A673 (cell line): ENCODE results near the gene PIGL. TPM values are rescaled to one million over a fixed set of nuclear protein-coding genes. Genes with fewer than 3 reads are reported as not detected.

Source experiments
- BruUV-seq: library from RNA; stranded (reverse); fragments of 400-500 nt; replicated peaks from 2 replicates; lab custom pipeline; 2021; lab: Mats Ljungman, UMichigan
- CTCF ChIA-PET: fragments of 300-600 bp; sonication (Branson Sonifier 250); formaldehyde crosslinking; loops from one replicate; lab custom pipeline; 2022; ENCODE audit warnings: antibody characterized with exemption; lab: Charles Lee
- POLR2A ChIA-PET: fragments of 300-600 bp; sonication (Branson Sonifier 250); formaldehyde crosslinking; loops from one replicate; lab custom pipeline; 2022; ENCODE audit warnings: antibody characterized with exemption; ENCODE audit not compliant: low non-redundant PET; lab: Charles Lee
- DNase-seq: peaks from one replicate; pipeline ENCODE4 v3.0.0-alpha.2; 2015; ENCODE audit warnings: low spot score
- H3K27ac ChIP-seq: fragments of 200-600 bp; sonication (generic); 2 replicates; pipeline ENCODE4 v1.5.1; 2016; ENCODE audit warnings: mixed run types, low read depth, mild to moderate bottlenecking, mixed read lengths, antibody characterized with exemption, low read length; ENCODE audit not compliant: poor library complexity, severe bottlenecking
- H3K27me3 ChIP-seq: fragments of 200-600 bp; sonication (generic); replicated peaks from 2 replicates; pipeline ENCODE4 v1.6.1; 2017; ENCODE audit warnings: mixed run types, low read depth, mild to moderate bottlenecking, mixed read lengths, antibody characterized with exemption, low read length; ENCODE audit not compliant: insufficient read depth, poor library complexity
- H3K36me3 ChIP-seq: fragments of 200-600 bp; sonication (generic); 2 replicates; pipeline ENCODE4 v1.6.1; 2016; ENCODE audit warnings: mixed run types, mild to moderate bottlenecking, mixed read lengths, antibody characterized with exemption, low read length; ENCODE audit not compliant: insufficient read depth, poor library complexity, severe bottlenecking
- H3K4me1 ChIP-seq: fragments of 200-600 bp; sonication (generic); 2 replicates; pipeline ENCODE4 v1.6.1; 2017; ENCODE audit warnings: mixed run types, mild to moderate bottlenecking, mixed read lengths, antibody characterized with exemption, low read length; ENCODE audit not compliant: insufficient read depth, poor library complexity, severe bottlenecking
- H3K4me3 ChIP-seq: fragments of 200-600 bp; sonication (generic); 2 replicates; pipeline ENCODE4 v1.5.1; 2016; ENCODE audit warnings: low read depth, mixed run types, mild to moderate bottlenecking, mixed read lengths, low read length; ENCODE audit not compliant: poor library complexity, severe bottlenecking
- H3K9me3 ChIP-seq: fragments of 200-600 bp; sonication (generic); 2 replicates; pipeline ENCODE4 v1.6.1; 2016; ENCODE audit warnings: mixed run types, low read depth, mild to moderate bottlenecking, mixed read lengths, antibody characterized with exemption, low read length; ENCODE audit not compliant: poor library complexity, severe bottlenecking
- EZH2 ChIP-seq: fragments of 200-600 bp; sonication (generic); IDR thresholded peaks from 2 replicates; pipeline ENCODE4 v1.6.1; 2017; ENCODE audit warnings: borderline replicate concordance, low read depth, mild to moderate bottlenecking, mixed read lengths, antibody characterized with exemption, low read length; ENCODE audit not compliant: poor library complexity, severe bottlenecking
- intact Hi-C: fragments of 100-400 bp; cut with micrococcal nuclease; formaldehyde crosslinking; loops from one replicate; pipeline ENCODE4 v1.10.0; 2022; ENCODE audit not compliant: unreplicated experiment
- total RNA-seq: library from RNA; stranded (reverse); gene quantifications from 2 replicates; pipeline ENCODE4 v1.2.3, GENCODE V29; 2021
- TF ChIP-seq, protein P1 (sequence below): fragments of 300-800, 200-600 bp; sonication (generic); conservative IDR thresholded peaks from 2 replicates; pipeline ENCODE4 v1.5.1; 2017; ENCODE audit warnings: low read depth, mild to moderate bottlenecking, antibody characterized with exemption, low read length, moderate library complexity, mixed read lengths

PIGL gene
- total RNA-seq, 1 experiment from 2014 or later: 31.7 TPM

DNA sequence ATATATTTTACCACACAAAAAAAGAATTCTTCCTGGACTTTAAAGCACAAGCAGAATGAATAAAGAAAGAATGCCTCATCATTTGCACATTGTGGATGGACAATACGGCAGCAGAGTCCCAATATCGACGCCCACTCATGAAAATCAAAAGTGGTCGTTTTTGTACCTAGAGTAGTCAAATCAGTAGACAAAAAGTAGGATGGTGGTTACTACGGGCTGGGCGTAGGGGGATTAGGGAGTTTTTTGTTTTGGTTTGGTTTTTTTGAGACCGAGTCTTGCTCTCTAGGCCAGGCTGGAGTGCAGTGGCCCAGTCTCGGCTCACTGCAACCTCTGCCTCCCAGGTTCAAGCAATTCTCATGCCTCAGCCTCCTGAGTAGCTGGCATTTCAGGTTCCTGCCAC, 144.9 kb downstream of the PIGL start:
- Histone ChIP-seq H3K27me3 (no peaks in the 10 kb centered on the region), H3K9me3 (no peaks in the 10 kb centered on the region), H3K4me3 (no peak overlapping the region), H3K36me3 (no peaks in the 10 kb centered on the region), H3K27ac (no peak overlapping the region), H3K4me1 (no peaks in the 10 kb centered on the region)
- intact Hi-C loops: no loop called here
- ChIA-PET CTCF (no interaction called here), POLR2A (no interaction called here)
- BruUV-seq: no TSS peak
- no peak for DNase-seq
- TF ChIP-seq, protein P1, sequence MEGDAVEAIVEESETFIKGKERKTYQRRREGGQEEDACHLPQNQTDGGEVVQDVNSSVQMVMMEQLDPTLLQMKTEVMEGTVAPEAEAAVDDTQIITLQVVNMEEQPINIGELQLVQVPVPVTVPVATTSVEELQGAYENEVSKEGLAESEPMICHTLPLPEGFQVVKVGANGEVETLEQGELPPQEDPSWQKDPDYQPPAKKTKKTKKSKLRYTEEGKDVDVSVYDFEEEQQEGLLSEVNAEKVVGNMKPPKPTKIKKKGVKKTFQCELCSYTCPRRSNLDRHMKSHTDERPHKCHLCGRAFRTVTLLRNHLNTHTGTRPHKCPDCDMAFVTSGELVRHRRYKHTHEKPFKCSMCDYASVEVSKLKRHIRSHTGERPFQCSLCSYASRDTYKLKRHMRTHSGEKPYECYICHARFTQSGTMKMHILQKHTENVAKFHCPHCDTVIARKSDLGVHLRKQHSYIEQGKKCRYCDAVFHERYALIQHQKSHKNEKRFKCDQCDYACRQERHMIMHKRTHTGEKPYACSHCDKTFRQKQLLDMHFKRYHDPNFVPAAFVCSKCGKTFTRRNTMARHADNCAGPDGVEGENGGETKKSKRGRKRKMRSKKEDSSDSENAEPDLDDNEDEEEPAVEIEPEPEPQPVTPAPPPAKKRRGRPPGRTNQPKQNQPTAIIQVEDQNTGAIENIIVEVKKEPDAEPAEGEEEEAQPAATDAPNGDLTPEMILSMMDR: no peak
- TF ChIP-seq EZH2: no peak

DNA sequence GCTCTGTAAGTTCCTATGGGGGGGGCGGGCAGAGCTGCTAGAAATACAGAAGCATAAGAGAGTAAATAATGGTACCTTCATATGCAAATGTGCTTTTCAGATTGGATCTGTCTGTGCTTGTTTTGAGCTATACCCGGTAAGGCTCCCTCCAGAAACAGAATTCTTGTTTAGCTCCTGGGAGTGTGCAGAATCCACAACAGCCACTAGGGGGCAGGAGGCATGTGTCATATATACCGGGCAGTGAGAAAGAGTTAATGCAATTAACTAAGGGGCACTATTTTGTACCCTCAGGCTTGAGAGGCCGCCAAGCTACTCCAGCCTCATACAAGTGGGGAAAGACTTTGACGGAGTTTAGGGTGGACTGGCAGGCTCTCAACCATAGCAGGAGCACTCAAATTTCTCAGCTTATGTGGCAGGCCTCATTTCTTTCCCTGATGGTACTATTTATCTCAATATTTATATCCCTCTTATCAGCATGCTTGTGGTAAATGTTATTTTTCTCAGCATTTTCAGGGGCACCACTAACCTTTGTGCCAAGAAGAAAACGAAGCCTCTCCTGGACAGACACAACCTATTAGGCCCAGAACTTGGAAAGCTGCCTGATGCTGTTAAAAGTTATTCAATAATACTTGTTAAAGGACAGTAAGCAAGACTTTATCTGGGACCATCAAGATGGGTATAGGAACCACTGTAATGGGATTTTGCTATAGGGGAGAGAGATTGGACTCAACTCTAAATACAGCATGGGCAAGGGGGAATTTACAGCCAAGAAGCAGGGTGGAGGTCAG, 146.9 kb downstream of the PIGL start:
- intact Hi-C loops: loop anchor here (1.0 kb wide), 1 partner anchor 157 kb away; no protein-coding TSS in a partner anchor
- H3K27me3 ChIP-seq: no peaks in the 10 kb centered on the region
- no peaks in the 10 kb centered on the region for H3K4me1 ChIP-seq
- H3K9me3 ChIP-seq: no peaks in the 10 kb centered on the region
- no peak overlapping the region for H3K27ac ChIP-seq
- H3K36me3 ChIP-seq: no peaks in the 10 kb centered on the region
- no TSS peak for BruUV-seq
- DNase-seq: peak; percentile 83
- POLR2A ChIA-PET: interaction anchor here (0.6 kb wide), 1 partner anchor 17 kb away, joined by 5 read pairs; the partner anchor contains the start of gene UBB
- TF ChIP-seq, protein P1: peak; percentile 96
- TF ChIP-seq EZH2: no peak
- no peak overlapping the region for H3K4me3 ChIP-seq
- CTCF ChIA-PET: interaction anchor here (0.5 to 1.4 kb wide), 10 partner anchors 8 to 225 kb away, joined by 3 to 16 read pairs (median 6); partner anchors contain the start of genes CENPV and UBB

DNA sequence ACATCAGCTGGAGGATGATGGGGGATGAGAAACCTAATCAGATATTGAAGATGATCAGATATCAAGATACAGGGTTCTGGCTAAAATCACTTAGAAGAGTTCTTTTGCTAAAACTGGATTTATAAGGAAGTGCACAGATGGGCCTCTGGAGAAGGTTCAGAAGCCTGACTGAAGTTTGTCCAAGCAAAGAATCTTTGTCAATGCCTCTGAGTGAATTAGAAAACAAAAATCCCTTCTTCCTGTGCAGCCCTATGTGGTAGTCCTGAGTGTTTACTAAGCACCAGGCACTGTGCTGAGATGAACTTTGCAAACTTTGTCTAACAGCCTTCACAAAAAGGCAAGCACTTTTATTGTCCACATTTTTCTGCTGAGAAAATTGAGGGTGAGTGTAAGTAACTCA, 147.6 kb downstream of the PIGL start:
- intact Hi-C loops: no loop called here
- POLR2A ChIA-PET: no interaction called here
- BruUV-seq: no TSS peak
- no peaks in the 10 kb centered on the region for H3K4me1 ChIP-seq
- no peak for TF ChIP-seq EZH2
- TF ChIP-seq, protein P1: no peak
- H3K27me3 ChIP-seq: no peaks in the 10 kb centered on the region
- H3K4me3 ChIP-seq: no peak overlapping the region
- no peak overlapping the region for H3K27ac ChIP-seq
- CTCF ChIA-PET: interaction anchor here (0.5 to 1.4 kb wide), 4 partner anchors 28 to 225 kb away, joined by 3 to 12 read pairs (median 5); no protein-coding TSS in a partner anchor
- DNase-seq: no peak
- no peaks in the 10 kb centered on the region for H3K36me3 ChIP-seq
- no peaks in the 10 kb centered on the region for H3K9me3 ChIP-seq
